NCI-H748 (cell line): ENCODE results near the gene SDR39U1.
A peak's percentile ranks its signal among the peaks of the same experiment; 100 is the strongest.

Experiments used
- DNase-seq: peaks from one replicate; lab custom pipeline; 2025; ENCODE audit not compliant: unreplicated experiment; lab: John Stamatoyannopoulos, UW

Gene SDR39U1

DNA sequence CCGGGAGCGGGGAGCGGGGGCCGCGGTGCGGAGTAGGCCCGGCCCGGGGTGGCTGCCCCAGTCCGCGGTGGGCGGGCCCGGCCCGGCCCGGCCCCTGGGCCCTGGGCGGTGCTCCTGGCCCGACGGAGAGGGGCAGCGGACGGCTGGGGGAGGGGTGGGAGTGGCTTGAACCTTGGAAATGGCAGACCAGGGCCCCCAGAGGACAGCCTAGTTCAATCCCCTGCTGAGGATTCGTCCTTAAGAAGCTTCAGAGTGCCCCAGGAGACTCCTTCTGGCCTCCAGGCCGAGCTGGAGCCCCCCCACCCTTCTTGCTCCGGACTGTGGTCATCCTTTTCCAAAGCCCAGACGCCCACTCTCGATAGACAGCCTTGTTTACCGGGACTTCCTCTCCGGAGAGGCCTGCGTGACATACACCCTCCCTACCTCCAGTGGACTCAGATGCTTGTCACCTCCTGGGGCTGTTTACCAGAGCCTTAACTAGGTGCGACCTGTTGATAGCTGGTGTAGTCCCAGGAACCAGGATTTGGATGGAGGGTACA is 12.4 kb downstream of the SDR39U1 start:
- DNase-seq, result peak; percentile 63

DNA sequence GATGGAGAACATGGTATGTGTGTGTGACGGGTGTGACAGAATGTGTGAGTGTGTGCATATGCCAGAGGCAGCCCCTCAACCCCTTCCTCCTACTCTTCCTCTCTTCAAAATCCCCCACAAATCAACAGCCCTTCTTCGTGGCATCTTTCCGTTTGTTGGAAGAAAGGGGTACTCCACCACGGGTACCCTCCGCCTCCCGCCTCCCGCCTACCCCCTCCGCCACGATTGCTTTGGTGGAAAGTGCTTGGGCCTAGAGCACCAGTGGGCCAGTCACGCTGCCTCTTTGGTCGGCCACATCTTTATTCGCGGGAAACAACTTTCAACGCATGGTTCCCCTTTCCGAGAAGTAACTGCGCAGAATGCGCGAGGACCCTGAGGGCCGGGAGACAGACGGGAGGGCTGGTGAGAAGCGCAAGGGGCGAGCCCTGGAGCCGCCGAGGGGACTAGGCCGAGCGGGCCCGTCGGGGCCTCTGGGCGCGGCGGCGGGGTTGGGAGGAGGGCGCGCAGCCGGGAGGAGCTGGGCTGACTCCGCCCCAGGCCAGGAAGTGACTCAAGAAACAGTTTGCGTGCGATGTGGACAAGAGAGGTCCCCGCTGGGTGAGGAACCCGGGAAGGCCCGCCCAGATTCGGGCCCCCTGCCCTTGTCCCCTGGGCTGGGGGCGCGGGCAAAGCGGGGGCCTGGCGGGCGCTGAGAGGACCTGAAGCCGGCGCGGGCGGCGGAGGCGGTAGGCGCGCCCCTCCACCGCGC is 13.0 kb downstream of the SDR39U1 start, which contains the start of the genes CBLN3 and KHNYN:
Gene CBLN3 (minus strand): TSS at position 274 of the 748 bp plus-strand sequence. CDS start 614 bp downstream, outside the sequence.
Gene KHNYN (plus strand): TSS at position 560 of the 748 bp plus-strand sequence. CDS start 777 bp downstream, outside the sequence.
- peak; percentile 85 for DNase-seq

DNA sequence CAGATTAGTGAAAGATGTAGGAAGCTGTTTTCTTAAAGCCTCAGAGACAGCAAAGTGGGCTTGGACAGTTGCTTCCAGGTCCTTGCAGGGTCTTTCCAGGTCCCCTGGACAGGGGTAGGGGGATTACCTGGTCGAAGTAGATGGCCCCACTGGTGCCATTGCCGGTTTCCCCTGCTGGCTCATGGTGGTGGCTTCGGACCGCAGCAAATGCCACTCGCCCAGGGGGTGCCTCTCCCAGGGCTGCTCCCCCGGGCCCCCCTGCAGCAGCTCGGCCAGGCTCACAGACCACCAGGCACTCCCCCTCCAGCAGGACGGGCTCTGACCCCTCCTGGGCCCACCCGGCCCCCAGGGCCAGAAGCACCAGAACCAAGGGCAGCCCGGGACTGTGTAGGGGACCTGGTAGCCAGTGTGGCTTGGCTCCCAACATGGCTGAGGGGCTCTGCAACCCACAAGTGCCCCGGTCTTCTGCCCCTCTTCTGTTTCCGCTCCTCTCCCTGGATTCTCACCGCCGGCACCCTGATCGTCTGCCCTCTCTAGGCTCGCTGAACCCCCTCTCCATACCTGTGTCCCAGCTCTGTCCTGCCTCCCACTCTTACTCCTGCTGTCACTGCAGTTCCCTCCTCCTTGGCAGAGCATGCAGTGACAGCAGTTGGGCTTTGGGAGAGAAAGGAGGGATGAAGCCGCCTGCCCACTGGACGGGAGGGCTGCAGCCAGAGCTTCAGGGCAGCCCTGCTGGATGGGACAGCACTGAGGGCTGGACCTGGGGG is 13.8 kb downstream of the SDR39U1 start:
- DNase-seq, result no peak

DNA sequence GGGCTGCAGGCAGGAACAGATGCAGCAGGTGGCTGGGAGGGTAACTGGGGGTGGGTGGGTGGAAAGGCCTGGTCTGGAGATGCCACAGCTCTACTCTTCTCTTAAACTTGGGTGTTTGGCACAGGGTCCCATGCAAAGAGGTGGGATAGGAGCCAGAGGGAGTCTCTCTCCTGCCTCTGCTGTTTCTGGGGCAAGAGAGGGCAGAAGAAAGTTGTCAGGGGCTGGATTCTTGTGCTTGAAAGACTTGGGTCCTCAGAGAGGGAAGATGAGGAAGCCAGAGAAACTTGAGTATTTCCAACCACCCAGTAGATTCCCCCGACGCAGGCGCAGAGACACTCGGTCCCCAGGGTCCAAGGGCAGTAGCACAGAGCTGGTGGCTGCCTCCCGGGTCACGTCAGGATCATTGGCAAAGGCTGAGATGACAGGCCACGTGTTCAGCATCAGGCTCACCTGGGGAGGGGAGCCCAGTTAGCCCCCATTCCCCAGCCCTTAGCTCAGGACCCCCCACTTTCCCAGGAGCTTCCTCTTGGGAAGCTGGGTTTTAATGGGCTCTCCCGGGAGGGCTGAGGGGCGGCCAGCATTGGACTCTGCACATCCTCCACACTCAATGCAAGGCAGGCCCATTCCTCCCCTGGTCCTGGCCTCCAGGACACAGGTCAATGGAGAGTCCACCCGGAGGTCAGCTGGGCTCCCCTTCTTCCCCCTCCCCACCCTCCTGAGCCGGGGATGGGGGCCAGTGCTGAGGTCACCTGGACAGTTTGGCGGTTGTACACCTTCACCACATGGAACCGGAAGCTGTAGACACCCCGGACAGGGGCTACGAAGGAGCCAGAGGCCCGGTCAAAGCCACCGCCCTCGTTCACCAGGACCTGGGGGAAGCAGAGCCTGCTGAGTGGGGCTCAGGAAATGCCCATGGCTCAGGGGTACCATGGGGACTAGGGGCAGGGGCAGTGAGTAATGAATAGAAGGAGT is 14.8 kb downstream of the SDR39U1 start:
- DNase-seq, result no peak

DNA sequence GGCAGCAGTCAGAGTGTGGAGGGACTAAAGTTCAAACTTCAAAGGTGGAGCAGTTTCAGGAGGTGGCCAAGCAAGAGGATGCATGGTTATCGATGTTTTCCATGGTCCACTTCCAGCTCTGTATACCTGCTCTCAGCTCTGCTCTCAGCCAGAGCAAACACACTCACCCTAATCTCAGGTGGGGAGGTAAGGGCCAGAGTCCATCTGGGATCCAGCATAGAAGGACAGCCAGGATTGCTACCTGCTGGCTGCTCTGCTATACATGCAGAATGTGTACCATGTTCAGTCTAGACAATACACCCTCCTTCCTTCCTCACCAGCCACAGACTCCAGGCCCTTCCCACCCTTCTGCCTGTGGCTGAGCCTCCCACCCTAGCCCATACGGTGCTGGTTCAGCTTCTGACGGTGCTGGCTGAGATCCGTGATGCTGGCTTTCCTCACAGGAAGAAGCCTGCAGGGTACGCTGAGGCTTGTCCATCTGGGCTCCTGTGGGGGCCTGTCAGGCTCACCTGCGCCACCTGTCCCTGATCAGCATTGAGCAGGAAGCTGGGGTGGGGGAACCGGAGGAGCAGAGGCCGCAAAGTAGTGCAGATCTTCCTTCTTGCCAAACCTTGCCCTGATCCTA is 15.6 kb downstream of the SDR39U1 start:
- DNase-seq, result no peak

DNA sequence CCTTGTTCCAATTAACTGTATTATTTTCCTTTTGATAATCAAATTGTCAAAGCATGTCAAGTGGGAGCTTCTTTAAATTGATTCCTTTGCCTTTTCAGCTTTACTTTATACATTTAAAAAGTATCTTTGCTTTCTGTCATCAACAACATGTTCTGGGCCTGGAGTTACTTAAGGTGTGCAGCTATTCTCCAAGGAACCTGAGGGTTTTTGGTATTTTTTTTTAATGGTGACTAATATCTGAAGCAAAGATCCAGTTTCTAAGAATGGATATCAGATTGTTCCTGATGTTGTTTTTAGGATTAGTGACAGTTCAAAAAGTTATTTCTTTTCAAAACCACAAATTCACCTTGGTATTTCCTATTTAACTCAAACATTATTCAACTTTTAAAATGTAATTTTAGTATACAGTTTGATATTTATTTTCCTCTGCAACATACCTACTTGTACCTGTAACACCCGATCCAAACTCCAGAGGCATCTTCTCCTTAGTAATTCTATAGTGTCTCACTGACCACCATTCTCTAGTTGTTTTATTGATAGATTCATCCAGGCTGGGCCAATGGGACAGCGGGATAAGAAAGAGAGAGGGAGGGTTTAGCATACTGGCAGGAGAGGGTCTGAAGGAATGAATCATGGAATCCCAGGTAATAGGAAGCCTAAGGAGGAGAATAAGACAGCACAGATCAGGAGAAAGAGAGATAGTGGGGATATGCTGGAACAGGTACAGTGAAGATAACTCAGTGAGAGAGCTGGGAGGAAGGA is 16.2 kb downstream of the SDR39U1 start:
- no peak for DNase-seq

DNA sequence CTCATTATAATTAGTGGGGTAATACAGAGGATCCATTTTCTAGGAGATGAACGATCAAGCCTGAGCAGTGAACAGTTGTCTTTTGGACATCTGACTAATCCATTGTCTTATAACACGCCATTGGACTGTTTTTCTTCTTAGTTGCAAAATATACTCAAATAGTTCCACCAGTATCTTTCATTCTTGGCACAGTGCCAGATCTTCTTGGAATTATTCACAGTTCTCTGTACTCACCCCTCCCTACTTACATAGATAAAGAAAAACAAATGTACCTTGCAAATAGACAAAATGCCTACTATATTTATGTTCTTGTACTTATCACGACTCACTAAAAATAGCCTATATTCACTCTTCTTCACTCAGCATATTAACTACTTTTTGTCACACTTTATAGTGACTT is 16.9 kb downstream of the SDR39U1 start:
- DNase-seq, result peak; percentile 26

DNA sequence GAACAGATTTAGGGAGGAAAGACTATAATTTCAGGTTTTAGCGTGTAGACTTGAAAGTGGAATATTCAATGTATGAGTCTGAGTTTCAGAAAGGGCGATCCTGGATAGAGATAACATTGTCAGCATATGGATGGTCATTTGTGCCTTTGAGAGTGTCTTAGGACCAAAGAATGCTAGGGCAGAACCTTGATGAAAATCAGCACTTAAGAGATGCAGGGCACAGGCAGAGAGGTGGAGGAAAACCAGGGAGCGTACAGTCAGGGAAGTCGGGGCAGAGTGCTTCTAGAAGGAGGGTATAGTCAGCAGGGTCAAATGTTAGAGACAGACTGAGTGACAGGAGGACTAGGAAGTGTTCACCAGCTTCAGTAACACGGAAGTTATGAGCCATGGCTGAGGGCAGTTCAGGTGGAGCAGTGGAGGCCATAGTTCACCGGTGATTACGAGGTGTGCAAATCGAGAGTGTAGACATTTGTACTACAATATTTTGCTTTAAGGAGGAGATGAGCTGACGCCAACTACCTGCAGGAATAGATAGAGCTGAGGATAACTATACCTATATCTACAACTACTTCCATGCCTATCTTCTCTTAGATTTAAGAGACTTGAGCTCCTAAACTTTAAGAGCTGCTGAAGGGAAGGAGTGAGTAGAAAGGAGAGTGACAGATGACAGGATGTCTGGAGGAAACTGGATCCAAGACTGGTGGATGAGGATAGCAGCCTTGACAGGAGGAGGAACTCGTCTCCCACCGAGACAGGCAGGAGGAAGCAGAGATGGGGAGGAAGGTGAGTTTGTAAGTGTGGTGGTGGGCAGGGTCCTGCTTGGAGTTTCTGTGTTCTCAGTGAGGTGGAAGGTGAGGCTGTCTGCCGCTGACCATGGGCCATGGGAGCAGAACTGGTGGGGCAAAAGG is 19.6 kb downstream of the SDR39U1 start:
- no peak for DNase-seq

DNA sequence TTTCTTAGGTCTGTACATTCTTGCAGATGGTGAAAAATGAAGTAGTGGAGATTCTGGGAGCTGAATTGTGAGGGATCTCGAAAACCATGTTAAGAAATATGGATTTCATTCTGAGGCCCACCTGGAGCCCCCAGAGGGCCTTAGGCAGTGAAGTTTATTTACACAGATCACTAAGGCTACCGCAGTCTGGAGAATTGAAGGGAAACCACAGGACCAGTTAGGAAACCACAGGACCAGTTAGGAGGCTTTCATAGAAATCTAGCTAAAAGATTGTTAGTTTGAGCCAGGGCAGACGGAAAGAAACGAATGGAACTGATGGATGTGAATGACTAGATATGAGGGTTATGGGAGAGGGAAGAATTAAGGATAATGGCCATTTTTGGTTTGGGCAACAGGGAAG is 20.3 kb downstream of the SDR39U1 start:
- no peak for DNase-seq

DNA sequence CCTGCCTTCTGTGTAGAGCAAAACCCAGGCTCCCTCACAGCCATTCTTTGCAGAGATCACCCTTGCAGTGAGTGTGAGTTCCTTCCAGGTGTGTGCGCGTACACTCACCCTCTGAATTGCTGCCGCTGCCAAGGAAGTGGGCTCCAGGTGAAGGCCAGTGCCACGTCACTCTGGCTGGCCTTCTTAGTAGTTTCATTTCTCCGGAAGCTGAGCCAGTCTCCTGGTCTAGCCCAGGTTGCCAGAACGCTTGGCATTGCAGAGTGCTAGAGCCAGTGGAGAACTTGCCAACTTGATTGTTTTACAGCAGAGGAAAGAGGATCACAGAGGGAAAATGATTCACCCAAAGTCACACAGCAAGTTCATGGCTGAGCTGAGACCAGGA is 24.1 kb downstream of the SDR39U1 start:
- DNase-seq, result no peak

DNA sequence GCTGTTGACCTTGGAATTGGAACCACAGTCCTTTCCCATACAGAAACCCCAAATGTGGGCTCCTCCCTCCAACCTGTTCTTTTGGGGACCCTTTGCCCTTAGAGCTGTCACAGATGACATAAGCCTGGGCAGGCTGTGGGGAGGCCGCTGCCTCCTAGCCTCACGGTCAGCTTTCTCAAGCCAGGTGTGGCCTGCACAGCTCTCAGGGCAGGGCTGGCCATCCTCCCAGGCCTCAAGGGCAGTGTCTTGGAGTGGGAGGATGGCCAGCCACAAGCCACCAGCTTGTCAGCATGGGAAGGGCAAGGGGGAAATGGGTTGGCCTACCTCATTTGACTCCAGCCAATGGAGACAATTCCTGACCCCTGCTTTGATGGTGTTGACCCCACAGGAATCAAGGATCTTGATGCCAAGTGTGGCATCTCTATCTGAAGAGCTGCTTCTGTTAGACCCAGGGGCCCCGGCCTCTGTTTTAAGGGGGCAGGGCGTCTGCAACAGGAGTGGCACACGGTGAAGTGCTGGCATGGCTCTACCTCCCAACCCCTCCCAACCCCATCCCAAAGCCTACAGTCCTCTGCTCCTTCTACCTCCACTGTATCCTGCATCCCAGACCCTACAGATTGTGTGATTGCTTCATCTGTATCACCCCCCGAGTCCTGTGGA is 24.6 kb downstream of the SDR39U1 start:
- DNase-seq, result no peak

DNA sequence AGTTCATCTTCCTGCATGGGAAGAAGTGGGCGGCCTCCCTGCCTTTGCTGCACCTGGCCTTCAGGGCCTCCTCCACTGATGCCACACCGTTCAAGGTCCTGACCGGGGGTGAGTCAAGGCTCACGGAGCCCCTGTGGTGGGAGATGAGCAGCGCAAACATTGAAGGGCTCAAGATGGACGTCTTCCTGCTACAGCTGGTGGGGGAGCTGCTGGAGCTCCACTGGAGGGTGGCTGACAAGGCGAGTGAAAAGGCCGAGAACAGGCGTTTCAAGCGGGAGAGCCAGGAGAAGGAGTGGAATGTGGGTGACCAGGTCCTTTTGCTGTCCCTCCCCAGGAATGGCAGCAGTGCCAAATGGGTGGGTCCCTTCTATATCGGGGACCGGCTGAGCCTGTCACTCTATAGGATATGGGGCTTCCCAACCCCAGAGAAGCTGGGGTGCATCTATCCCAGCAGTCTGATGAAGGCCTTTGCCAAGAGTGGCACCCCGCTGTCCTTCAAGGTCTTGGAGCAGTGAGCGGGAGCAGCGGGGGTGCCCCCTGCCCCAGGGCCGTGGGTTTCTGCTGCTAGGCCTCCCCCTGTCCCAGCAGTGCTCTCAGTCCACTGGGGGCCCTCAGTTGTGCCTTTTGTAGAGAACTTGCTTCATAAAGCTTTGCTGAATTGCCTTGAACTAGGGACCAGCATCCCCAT is 25.5 kb downstream of the SDR39U1 start:
- DNase-seq, result no peak

DNA sequence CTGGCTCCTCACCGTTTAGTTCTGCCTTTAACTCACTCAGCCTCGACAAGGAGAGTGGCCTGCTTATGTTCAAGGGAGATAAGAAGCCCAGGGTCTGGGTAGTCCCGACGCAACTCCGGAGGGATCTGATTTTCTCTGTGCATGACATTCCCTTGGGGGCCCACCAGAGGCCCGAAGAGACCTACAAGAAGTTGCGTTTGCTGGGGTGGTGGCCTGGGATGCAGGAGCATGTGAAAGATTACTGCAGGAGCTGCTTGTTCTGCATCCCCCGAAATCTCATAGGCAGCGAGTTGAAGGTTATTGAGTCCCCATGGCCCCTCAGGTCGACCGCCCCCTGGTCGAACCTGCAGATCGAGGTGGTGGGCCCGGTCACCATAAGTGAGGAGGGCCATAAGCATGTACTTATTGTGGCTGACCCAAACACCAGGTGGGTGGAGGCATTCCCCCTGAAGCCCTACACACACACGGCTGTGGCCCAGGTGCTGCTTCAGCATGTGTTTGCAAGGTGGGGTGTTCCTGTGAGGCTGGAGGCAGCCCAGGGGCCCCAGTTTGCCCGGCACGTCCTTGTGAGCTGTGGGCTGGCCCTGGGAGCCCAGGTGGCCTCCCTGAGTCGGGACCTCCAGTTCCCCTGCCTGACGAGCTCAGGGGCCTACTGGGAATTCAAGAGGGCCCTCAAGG is 26.2 kb downstream of the SDR39U1 start:
- DNase-seq, result no peak

DNA sequence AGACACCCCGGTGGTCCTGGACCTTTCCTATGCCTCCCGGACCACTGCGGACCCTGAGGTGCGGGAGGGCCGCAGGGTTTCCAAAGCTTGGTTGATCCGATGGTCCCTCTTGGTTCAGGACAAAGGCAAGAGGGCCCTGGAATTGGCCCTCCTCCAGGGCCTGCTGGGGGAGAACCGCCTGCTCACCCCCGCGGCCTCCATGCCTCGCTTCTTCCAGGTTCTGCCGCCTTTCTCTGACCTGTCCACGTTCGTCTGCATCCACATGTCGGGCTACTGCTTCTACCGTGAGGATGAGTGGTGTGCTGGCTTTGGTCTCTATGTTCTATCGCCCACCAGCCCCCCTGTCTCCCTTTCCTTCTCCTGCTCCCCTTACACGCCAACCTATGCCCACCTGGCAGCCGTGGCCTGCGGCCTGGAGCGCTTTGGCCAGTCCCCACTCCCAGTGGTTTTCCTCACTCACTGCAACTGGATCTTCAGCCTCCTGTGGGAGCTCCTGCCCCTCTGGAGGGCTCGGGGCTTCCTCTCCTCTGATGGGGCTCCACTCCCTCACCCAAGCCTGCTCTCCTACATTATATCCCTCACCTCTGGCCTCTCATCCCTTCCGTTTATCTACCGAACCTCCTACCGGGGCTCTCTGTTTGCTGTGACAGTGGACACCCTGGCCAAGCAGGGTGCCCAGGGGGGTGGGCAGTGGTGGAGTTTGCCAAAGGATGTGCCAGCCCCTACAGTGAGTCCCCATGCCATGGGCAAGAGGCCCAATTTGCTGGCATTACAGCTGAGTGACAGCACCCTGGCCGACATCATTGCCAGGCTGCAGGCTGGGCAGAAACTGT is 26.9 kb downstream of the SDR39U1 start:
- DNase-seq, result no peak

DNA sequence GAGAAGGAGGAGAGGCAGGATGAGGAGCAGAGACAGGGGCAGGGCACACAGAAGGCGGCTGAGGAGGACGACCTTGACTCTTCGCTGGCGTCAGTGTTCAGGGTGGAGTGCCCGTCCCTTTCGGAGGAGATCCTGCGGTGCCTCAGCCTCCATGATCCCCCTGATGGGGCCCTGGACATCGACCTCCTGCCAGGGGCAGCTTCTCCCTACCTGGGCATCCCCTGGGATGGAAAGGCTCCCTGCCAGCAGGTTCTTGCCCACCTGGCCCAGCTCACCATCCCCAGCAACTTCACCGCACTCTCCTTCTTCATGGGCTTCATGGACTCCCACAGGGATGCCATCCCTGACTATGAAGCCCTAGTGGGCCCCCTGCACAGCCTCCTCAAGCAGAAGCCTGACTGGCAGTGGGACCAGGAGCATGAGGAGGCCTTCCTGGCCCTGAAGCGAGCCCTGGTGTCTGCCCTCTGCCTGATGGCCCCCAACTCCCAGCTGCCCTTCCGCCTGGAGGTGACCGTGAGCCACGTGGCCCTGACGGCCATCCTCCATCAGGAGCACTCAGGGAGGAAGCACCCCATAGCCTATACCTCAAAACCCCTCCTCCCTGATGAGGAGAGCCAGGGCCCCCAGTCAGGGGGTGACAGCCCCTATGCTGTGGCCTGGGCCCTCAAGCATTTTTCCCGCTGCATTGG is 27.7 kb downstream of the SDR39U1 start:
- DNase-seq, result no peak

DNA sequence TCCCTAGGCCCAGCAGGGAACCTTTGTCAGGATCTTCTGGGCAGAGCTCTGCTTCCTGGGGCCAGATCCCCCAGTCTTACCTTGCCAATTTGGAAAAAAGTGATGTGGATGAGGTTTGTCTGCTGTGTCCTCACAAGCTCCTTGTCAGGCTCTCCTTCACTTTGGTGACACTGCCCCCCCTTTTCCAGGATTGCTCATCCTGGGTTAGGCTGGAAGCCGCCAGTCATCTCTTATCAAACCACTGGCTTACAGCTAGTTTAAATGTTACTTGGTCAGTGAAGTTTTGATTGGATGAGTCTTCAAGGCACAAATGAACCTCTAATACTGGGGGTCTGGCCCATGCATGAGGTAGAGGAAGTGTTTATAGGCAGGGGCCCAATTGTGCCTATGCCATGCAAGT is 28.5 kb downstream of the SDR39U1 start:
- no peak for DNase-seq
